Brain pericyte (primary cell): ENCODE data around the gene CACNG4.
"Not testable (repeated sequence)": the region's sequence is repeated elsewhere in the genome, so short reads cannot be mapped to it uniquely, and the experiment has no call there.

Experiments used
- DNase-seq: peaks from one replicate; pipeline ENCODE4 v3.0.0-alpha.2; 2012; ENCODE audit warnings: low read depth, low spot score

Gene CACNG4

DNA sequence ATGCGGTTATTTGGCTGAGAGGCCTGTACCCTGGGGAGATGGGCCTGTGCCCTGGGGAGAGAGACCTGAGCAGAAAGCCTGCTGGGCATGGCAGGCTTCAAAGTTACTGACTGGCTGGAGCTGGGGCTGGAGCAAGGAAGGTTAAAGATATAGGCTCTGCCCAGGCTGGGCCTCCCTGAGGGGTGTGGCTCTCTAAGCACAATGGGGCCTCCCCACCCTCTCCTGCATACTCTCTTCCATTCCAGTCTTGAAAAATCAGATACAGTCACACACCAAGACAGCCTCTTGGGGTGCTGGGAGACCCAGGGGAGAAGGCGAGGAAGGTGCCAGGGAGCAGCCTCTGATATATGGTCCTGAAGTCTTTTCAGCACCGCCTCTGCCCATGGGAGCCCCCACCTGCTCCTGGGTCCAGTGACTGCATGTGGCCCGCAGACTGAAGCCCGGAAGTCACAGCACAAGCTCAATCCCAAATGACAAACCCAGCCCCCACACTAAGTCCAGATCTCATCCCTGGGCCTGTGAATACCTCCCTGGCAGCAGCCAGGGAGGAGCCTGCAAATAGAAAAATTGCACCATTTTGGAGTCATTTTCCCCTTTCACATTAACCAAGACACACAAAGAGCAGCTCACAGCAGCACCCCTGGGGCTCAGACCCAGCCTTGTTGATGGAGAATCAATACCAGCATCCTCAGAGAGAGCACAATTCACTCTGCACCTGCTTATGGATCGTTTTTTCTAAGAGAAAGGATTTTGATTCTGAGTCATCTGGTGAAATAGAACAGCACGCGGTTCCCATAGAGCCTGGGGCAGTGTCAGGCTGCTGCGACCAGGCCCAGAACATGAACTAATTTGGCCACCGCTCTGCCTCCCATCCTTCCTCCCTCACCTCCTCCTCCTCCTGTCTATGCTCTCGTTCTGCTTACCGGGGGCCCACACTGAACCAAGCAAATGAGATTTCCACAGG, 54.2 kb downstream of the CACNG4 start:
- DNase-seq, result no peak

DNA sequence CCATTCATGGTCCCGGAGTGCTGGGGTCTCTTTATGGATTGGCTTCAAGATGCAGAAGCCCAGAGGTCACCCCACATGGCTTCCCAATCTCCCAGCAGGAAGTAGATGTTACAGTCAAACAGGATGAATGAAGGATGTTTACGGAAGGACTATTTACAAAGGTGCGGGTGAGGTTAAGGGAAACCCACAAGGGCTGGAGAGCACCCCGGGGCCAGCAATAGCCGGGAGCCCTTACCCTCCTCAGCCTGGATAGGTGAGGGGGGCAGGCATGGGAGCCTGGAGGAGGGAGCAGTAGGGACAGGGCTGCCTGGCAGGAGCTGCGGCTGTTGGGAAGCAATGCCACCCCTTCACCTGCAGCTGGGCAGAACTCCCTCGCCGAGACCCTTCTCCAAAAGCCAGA, 55.3 kb downstream of the CACNG4 start:
- DNase-seq, result no peak

DNA sequence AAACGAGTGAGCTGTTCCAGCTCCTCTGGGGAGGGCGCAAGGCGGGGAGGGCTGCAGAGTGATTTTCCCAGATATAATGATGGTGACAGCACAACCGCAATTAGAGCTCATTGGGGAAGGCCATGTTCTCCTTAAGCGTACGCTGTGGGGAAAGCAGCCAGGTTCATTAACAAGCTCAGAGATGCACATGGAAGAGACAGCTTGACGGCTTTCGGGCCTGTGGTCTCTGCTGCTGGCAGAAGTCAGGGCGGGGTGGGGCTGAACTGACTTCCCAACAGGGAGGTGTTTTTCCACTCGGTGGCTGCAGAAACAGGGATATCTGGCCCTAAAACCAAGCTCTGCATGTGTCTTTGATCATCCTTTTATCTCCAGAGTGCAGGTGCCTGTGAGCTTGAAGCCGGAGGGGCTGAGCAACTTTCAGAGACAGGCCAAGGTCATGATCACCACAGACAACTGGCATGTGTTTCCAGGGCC, 55.8 kb downstream of the CACNG4 start:
- DNase-seq, result no peak

DNA sequence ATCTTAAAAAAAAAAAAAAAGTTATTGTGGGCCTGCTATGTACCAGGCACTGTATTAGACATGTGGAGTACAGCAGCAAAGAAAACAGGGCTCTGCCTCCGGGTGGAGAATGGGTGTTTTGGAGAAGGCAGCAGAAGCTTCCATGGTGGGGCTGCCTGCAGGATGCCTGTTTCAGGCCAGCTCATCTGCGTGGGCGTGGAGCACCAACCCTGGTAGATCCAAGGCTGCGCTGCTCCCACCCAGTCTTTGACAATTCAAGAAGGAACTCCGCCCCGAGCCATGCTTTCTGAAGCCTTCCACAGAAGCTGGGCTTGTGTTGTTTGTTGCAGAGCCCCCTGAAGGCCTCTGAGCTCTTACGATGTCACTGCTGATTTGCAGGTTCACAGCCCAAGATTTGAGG, 56.7 kb downstream of the CACNG4 start:
- no peak for DNase-seq

- no peak for DNase-seq
Observed at GRCh38 chr17:67021743-67022450, 57.4 kb downstream of the CACNG4 start.

DNA sequence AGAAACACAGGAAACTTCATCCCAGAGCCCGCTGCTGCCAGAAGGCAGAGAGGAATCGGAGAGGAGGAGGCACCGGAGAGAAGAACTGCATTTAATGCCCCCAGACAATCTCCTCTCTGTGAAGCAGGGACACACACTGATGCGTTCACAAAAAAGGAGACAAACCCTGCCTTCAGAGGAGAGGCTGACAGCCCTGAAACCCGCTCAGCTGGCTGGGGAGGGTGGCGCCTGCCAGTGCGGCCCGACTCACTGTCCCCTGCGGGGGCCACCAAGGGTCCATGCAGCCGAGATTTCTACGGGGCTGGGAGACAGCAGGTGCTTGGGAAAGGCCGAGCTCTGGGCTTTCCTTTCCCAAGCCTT, 57.9 kb downstream of the CACNG4 start:
- no peak for DNase-seq

DNA sequence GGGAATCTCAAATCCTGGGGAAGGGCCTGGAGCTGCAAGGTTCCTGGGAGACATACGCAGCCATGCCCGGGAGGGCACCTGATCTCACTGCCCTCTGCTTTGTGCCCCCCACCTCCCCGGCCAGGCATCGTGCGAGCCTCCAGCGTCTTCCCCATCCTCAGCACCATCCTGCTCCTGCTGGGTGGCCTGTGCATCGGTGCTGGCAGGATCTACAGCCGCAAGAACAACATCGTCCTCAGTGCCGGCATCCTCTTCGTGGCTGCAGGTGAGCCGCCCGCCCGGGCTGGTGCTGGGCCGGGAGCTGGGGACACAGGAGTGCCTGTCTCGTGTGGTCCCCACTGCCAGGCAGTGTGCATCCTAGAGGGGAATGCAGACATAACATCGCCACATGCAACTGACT, 60.2 kb downstream of the CACNG4 start:
- no peak for DNase-seq

DNA sequence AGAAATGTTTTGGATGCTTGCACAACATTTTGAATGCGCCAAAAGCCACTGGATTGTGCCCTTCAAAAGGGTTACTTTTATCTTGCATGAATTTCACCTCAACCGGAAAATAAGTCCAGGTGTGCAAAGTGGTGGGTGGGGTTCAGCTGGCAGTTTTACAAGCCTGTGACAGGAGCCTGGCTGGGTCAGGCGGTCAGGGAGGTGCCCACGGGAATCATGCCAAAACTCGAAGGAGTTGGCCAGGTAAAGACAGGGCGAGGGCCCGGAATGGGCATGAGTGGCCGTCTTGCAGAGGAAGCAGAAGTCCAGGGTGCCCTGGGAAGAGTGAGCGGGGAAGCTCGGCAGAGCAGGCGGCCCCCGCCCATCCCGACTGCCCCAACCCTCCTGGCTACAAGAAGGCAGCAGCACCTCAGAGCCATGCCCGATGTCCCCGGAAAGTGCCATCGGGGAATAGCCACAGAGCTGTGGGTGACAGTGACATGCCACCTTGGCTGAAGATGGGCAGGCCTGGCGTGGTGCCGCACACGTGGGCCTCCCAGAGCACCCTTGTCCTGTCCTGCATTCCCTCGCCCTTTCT, 60.8 kb downstream of the CACNG4 start:
- DNase-seq, result no peak

DNA sequence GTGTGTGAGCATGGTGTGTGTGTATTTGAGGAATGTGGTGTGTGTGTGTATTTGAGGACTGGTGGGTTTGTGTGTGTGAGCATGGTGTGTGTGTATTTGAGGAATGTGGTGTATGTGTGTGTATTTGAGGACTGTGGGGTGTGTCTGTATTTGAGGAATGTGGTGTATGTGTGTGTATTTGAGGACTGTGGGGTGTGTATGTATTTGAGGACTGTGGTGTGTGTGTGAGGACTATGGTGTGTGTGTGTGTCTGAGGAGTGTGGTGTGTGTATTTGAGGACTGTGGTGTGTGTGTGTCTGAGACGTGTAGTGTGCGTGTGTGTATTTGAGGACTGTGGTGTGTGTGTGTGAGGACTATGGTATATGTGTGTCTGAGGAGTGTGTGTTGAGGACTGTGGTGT, 61.8 kb downstream of the CACNG4 start:
- DNase-seq, result no peak

DNA sequence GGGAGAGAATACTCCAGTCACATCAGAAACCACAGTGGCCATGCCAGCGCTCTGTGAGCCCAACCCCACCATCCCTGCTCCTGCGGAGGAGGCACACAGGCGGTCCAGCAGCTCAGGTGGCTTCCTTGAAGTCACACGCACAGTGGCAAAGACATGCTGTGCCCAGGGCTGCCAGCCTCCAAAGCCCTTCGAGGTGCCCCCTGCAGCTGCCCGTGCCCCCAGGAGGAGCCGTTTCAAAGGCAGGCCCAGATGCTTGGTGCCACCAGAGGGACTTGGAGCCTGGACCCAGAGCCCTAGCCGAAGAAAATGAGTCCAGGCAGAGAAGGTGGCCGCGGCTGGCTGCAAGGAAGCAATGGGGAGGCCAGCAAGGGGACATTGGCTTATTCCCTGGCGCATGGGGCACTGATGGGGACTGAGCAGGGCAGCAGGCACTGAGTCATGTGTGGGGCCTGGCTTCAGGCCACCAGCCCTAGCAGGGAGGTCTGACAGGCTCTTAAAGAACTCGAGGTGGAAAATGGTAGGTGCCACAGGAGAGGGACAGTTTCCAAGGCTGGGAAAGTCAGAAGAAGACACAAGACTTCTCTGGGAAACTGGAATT, 62.6 kb downstream of the CACNG4 start:
- DNase-seq, result no peak

GRCh38 chr17:67030641-67031040, 66.1 kb downstream of the CACNG4 start:
- DNase-seq, result no peak

DNA sequence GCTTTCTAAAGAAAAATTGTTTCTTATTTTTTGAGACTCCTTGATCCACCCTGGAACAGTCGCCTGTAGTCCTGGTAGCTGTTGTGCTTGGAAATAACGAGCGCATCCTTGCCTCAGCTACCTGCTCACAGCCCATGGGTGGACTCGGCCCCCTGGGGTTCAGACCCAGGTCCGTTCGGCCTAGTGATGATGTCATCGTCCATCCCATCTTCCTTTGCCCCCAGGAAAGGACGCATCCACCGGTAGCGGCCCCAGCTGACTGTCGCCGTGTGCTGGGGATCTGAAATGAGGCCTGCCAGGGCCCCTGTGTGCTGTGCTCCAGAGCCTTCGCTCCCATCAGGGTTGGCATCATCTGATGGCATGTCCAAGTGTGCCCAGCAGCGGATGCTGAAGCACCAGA, 67.9 kb downstream of the CACNG4 start:
- DNase-seq, result no peak

DNA sequence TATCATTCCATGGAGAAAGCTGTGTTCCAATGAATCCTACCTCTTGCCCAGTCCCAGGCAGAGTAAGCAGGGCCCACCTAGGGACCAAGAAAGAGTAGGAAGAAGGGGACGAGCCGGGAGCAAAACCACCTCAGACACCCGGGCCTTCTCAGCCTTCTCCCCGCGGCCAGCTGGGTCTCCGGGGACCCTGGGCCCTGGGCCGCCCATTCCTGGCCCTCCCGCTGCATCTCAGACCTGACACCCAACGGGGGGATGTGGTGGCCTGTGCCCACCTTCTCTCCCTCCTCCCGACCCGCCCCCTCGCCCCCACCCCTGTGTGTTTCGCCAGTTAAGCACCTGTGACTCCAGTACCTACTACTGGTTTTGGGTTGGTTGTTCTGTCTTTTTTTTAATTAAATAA, 68.5 kb downstream of the CACNG4 start:
- DNase-seq, result no peak

GRCh38 chr17:67033613-67034012, 69.1 kb downstream of the CACNG4 start:
- DNase-seq, result no peak

- no peak for DNase-seq
Observed at GRCh38 chr17:67035131-67036083, 70.9 kb downstream of the CACNG4 start.

- DNase-seq, result no peak
Observed at GRCh38 chr17:67038861-67039365, 74.4 kb downstream of the CACNG4 start.

GRCh38 chr17:67040652-67041051, 76.1 kb downstream of the CACNG4 start:
- no peak for DNase-seq

DNA sequence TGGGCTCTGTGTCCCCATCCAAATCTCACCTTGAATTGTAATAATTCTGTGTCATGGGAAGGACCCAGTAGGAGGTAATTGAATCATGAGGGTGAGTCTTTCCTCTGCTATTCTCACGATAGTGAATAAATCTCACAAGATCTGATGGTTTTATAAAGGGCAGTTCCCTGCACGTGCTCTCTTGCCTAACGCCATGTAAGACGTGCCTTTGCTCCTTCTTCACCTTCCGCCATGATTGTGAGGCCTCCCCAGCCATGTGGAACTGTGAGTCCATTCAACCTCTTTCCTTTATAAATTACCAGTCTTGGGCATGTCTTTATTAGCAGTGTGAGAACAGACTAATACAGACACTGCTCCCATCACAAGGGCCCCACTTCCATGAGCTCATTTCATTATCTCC, 76.6 kb downstream of the CACNG4 start:
- DNase-seq, result not testable (repeated sequence)

DNA sequence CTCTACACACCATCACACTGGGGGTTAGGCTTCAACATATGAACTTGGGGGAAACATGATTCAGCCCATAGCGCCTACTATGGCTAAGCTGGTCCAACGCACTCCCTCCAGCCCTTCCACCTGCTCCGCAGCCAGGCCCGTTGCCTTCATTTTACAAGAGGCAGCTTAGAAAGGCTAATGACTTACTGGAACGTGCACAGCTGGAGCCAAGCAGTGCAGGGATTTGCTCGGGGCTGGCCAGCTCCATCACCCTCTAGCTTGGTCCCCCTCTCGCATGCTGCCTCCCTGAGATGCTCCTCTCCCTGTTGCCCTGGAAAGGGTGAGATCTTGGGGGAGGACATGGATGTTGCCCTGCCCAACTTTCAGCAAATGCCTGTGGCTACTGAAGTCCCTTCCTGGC, 77.0 kb downstream of the CACNG4 start:
- no peak for DNase-seq

DNA sequence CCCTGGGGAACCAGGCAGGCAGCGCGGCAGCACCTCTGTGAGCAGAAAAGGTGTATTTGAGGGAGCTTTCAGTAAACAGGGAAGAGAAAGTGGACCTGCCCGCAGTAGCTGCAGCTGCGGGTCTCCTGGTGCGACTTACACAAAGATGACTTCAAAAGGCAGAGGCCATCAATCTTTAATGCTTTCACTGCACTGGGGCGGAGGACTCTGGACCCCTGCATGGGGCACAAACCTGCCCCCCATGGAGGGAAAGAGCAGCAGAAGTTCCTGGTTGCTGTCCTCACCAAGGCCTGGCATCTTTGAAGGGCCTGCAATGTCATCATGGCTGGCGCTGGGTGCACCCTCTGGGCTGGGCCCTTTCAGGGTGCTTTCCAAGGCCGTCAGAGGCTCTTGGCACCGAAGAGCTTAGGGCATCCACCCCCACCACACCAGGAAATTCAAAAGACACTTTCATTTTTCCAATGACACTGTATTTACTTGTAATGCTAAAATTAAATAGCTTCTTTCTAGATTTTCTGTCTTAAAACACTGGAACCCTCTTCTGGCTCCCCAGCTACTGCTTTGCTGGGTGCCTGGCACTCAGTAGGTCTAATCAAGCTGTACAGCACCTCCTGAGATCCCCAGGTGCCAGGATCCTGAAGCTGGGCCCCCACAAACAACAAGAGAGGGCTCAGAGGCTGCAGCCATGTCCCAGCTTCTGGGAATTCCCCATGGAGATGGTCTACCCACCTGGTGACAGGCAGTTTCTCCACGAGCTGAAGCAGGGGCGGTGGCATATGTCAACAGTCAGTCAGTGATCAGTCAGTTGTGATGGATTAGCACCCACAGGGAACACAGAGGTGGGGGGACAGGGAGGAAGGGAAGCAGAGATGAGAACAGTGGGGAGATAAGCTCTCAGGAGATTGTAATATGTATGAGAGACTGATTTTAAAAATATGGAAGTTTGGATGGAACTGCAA, 77.7 kb downstream of the CACNG4 start:
- DNase-seq, result no peak
